B cell (primary cell): ENCODE measurements around the gene NDRG3. TPM values are rescaled to one million over a fixed set of nuclear protein-coding genes. Genes with fewer than 3 reads are reported as not detected.

ENCODE experiments used
- ATAC-seq: fragments of 200-7000 bp; cut with Tn5 transposase; one replicate; pipeline ENCODE4 v1.10.0; 2021; ENCODE audit warnings: low read depth, mild to moderate bottlenecking, moderate number of reproducible peaks, moderate library complexity
- CTCF ChIA-PET: fragments of 350-600 bp; sonication (Branson Sonifier 250); formaldehyde crosslinking; loops from one replicate; lab custom pipeline; 2021; ENCODE audit warnings: antibody characterized with exemption, inconsistent platforms; lab: Charles Lee
- POLR2A ChIA-PET: fragments of 350-600 bp; sonication (Branson Sonifier 250); formaldehyde crosslinking; loops from one replicate; lab custom pipeline; 2021; ENCODE audit warnings: antibody characterized with exemption; lab: Charles Lee
- DNase-seq: peaks from one replicate; pipeline ENCODE4 v3.0.0; 2013
- H2AFZ ChIP-seq: 2 replicates; pipeline ENCODE4 v1.6.1; 2012; ENCODE audit warnings: mild to moderate bottlenecking, low read depth, low read length; ENCODE audit not compliant: insufficient read depth, poor library complexity, severe bottlenecking
- H3K27ac ChIP-seq, 2 donors: 1 replicate in 1 of 2; 2 replicates in 1 of 2; pipeline ENCODE4 v1.5.1; 2012 to 2013; ENCODE audit warnings: low read length in 2 of 2, mild to moderate bottlenecking in 2 of 2, moderate library complexity in 1 of 2
- H3K27me3 ChIP-seq, 4 experiments: fragments of 200-600 bp in 1 of 4; sonication (generic) in 1 of 4; replicated peaks in 1 of 4; 1 replicate in 2 of 4; 2 replicates in 2 of 4; pipeline versions ENCODE4 v1.6.1 to v1.7.0; 2013 to 2016; ENCODE audit warnings: low read length in 3 of 4, mild to moderate bottlenecking in 2 of 4, mixed read lengths in 1 of 4, moderate library complexity in 1 of 4; ENCODE audit not compliant: insufficient read depth in 4 of 4, control insufficient read depth in 3 of 4; ENCODE audit errors: control extremely low read depth in 1 of 4
- H3K36me3 ChIP-seq, 2 experiments: replicated peaks in 1 of 2; 1 replicate in 1 of 2; 2 replicates in 1 of 2; pipeline versions ENCODE4 v1.6.1 to v1.7.1; 2013; ENCODE audit warnings: low read length in 1 of 2; ENCODE audit not compliant: insufficient read depth in 2 of 2, control insufficient read depth in 1 of 2; ENCODE audit errors: control extremely low read depth in 1 of 2, extremely low read depth in 1 of 2
- H3K4me1 ChIP-seq, 2 donors: fragments of 200-600 bp in 1 of 2; sonication (generic) in 1 of 2; 1 replicate in 1 of 2; 2 replicates in 1 of 2; pipeline versions ENCODE4 v1.5.1 to v1.6.1; 2013 to 2017; ENCODE audit warnings: low read length in 2 of 2; ENCODE audit not compliant: control insufficient read depth in 2 of 2, insufficient read depth in 2 of 2
- H3K4me2 ChIP-seq: replicated peaks from 2 replicates; pipeline ENCODE3; 2012; ENCODE audit warnings: mild to moderate bottlenecking, low read depth, low read length; ENCODE audit not compliant: poor library complexity, severe bottlenecking
- H3K4me3 ChIP-seq, 5 experiments: fragments of 200-600 bp in 1 of 5; sonication (generic) in 1 of 5; 1 replicate in 3 of 5; 2 replicates in 2 of 5; pipeline versions ENCODE4 v1.5.1 to v1.7.0; 2011 to 2016; ENCODE audit warnings: low read length in 4 of 5, mild to moderate bottlenecking in 4 of 5, low read depth in 2 of 5, control low read depth in 1 of 5, moderate library complexity in 1 of 5; ENCODE audit not compliant: insufficient read depth in 1 of 5; ENCODE audit errors: control extremely low read depth in 1 of 5, extremely low read depth in 1 of 5
- H3K79me2 ChIP-seq: fragments of 200-600 bp; sonication (generic); one replicate; pipeline ENCODE4 v1.6.0; 2016; ENCODE audit warnings: low read length; ENCODE audit not compliant: control insufficient read depth, insufficient read depth
- H3K9ac ChIP-seq: fragments of 200-600 bp; sonication (generic); 2 replicates; pipeline ENCODE4 v1.6.1; 2017; ENCODE audit warnings: mild to moderate bottlenecking, low read length, moderate library complexity
- H3K9me3 ChIP-seq, 3 donors: one replicate each; pipeline versions ENCODE4 v1.6.1 to v1.7.1; 2013; ENCODE audit warnings: low read length in 2 of 3; ENCODE audit not compliant: control insufficient read depth in 2 of 3, insufficient read depth in 1 of 3; ENCODE audit errors: control extremely low read depth in 1 of 3
- H4K20me1 ChIP-seq: 2 replicates; pipeline ENCODE4 v1.6.0; 2012; ENCODE audit warnings: mild to moderate bottlenecking, low read length; ENCODE audit not compliant: insufficient read depth, control insufficient read depth, poor library complexity, severe bottlenecking
- H3K27ac Mint-ChIP-seq: one replicate; pipeline ENCODE4 v1.8.0; 2021; ENCODE audit warnings: mixed read lengths
- H3K27me3 Mint-ChIP-seq: one replicate; pipeline ENCODE4 v1.8.0; 2021; ENCODE audit warnings: mixed read lengths
- H3K4me1 Mint-ChIP-seq: one replicate; pipeline ENCODE4 v1.8.0; 2021; ENCODE audit warnings: mixed read lengths
- H3K4me3 Mint-ChIP-seq: one replicate; pipeline ENCODE4 v1.8.0; 2021; ENCODE audit warnings: mixed read lengths
- H3K9me3 Mint-ChIP-seq: one replicate; pipeline ENCODE4 v1.8.0; 2022; ENCODE audit warnings: mixed read lengths; ENCODE audit not compliant: insufficient read depth
- CTCF ChIP-seq: fragments of 200-600 bp; IDR thresholded peaks from one replicate; pipeline ENCODE4 v1.8.0; 2022; ENCODE audit warnings: antibody characterized with exemption, mild to moderate bottlenecking
- EZH2 ChIP-seq: IDR thresholded peaks from 2 replicates; pipeline ENCODE4 v1.6.1; 2012; ENCODE audit warnings: borderline replicate concordance, low read depth, mild to moderate bottlenecking, moderate library complexity, low read length; ENCODE audit not compliant: insufficient read depth, poor library complexity, severe bottlenecking
- WGBS: methylation state at CpG from one replicate; pipeline ENCODE4 v1.1.5; 2013; ENCODE audit warnings: missing lambda C conversion rate; ENCODE audit not compliant: insufficient coverage; 5-methylcytosine and 5-hydroxymethylcytosine counted together
- intact Hi-C: fragments of 100-400 bp; cut with micrococcal nuclease; formaldehyde crosslinking; loops from one replicate; pipeline ENCODE4 v1.10.0; 2022
- polyA plus RNA-seq: library from polyadenylated mRNA; depleted of rRNA; stranded (reverse); fragments of >200 nt; gene quantifications from 2 replicates; pipeline ENCODE4 v1.2.3, GENCODE V29; 2012
- total RNA-seq, 2 donors: library from RNA; stranded (reverse); fragments of 120-200 nt in 1 of 2; gene quantifications; 1 replicate in 1 of 2; 2 replicates in 1 of 2; pipeline versions ENCODE4 v1.2.3 to v1.2.4, GENCODE V29; 2013 to 2022

The NDRG3 gene
- total and polyA plus RNA-seq, 2 donors (not counting 1 experiment from before 2014, with no cell fraction given), result 15.7 to 26.1 TPM

DNA sequence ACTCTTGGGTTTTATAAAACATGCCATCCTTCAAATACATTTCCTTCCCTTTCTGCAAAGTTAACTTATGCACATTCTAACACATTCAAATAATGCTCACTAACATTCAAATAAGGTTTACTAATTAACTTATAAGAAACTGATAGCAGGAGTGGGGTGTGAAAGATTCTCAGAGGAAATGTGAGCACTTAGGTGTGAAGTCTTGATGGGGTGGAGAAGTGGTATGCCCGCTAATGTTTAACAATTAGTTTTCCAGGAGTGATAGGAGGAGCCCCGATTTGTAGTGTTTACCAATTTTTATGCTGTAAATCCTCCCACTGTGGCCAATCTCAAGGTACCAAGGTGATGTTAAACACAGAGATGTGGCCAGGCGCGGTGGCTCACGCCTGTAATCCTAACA is 46.0 kb upstream of the NDRG3 start:
- H3K4me3 Mint-ChIP-seq, result no peak overlapping the region
- H3K9me3 ChIP-seq, result no peaks in the 10 kb centered on the region
- intact Hi-C loops, result no loop called here
- DNase-seq, result no peak
- TF ChIP-seq EZH2, result no peak
- TF ChIP-seq CTCF, result no peak
- POLR2A ChIA-PET, result interaction anchor here (1.1 kb wide), 1 partner anchor 72 kb away, joined by 5 read pairs; a partner anchor contains a TSS
- 79% methylated on average over 2 of the region's 5 CpGs for WGBS
- CTCF ChIA-PET, result interaction anchor here (0.9 to 2.5 kb wide), 9 partner anchors 37 to 98 kb away, joined by 3 to 19 read pairs (median 4); a partner anchor contains a TSS
- H3K27me3 Mint-ChIP-seq, result no peaks in the 10 kb centered on the region
- H3K4me1 Mint-ChIP-seq, result peaks cover 6% of the 10 kb centered on the region
- no peak overlapping the region for H3K4me3 ChIP-seq
- H3K79me2 ChIP-seq, result peaks cover 11% of the 10 kb centered on the region
- no peaks in the 10 kb centered on the region for H3K9me3 Mint-ChIP-seq
- ATAC-seq, result no peak
- no peak overlapping the region for H3K27ac Mint-ChIP-seq
- no peak overlapping the region for H3K4me2 ChIP-seq
- H3K4me1 ChIP-seq, result no peaks in the 10 kb centered on the region
- peaks cover under 1 to 17% of the 10 kb centered on the region in 2 experiments for H3K36me3 ChIP-seq
- no peak overlapping the region for H3K9ac ChIP-seq
- H3K27me3 ChIP-seq, result no peaks in the 10 kb centered on the region
- H4K20me1 ChIP-seq, result no peaks in the 10 kb centered on the region
- no peak overlapping the region for H2AFZ ChIP-seq
- no peak overlapping the region for H3K27ac ChIP-seq

- Mint-ChIP-seq H3K9me3 (no peaks in the 10 kb centered on the region), H3K4me3 (no peak overlapping the region), H3K27ac (no peak overlapping the region), H3K4me1 (no peaks in the 10 kb centered on the region), H3K27me3 (no peaks in the 10 kb centered on the region)
- H3K4me1 ChIP-seq, result no peaks in the 10 kb centered on the region
- no peak for ATAC-seq
- ChIA-PET POLR2A (no interaction called here), CTCF (interaction anchor here (1.0 to 1.6 kb wide), 4 partner anchors 22 to 584 kb away, joined by 3 to 5 read pairs (median 4); no protein-coding TSS in a partner anchor)
- intact Hi-C loops, result no loop called here
- no peak overlapping the region for H3K4me3 ChIP-seq
- 97% methylated on average over 3 of the region's 5 CpGs for WGBS
- no peak overlapping the region for H3K4me2 ChIP-seq
- H2AFZ ChIP-seq, result no peak overlapping the region
- no peak for TF ChIP-seq EZH2
- TF ChIP-seq CTCF, result no peak
- H3K27me3 ChIP-seq, result no peaks in the 10 kb centered on the region
- peaks cover 3 to 19% of the 10 kb centered on the region in 2 experiments for H3K36me3 ChIP-seq
- H3K9me3 ChIP-seq, result no peaks in the 10 kb centered on the region
- no peak overlapping the region for H3K27ac ChIP-seq
- no peaks in the 10 kb centered on the region for H4K20me1 ChIP-seq
- peaks cover 5% of the 10 kb centered on the region for H3K79me2 ChIP-seq
- H3K9ac ChIP-seq, result no peak overlapping the region
- DNase-seq, result no peak
These were observed 40.8 kb upstream of the NDRG3 start for GRCh38 chr20:36786663-36787062.
